ENCODE results near the gene PUM1.

Gene PUM1

DNA sequence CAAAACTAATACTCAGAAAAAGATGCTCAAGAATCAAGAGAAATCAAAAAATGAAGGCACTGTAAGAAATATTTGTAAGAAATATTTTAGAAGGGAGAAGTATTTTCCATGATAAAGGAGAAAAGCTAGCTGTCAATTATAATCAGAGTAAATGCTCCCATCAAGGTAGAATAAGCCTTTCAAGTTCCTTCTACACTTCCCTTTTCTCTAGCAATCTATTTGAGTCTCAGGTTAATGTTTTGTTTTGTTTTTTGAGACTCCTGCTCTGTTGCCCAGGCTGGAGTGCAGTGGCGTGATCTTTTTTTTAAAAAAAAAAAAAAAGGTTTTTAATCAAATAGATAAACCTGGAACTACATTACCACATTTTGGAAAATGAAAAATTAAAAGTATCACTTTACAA is 33.3 kb downstream of the PUM1 start:
- TF ChIP-seq POLR2AphosphoS5 (IDR thresholded peaks at IDR 0.05; ENCODE audit: low read depth, low read length) (no peak), FOXP2 (optimal IDR thresholded peaks at IDR 0.05; ENCODE audit: borderline replicate concordance, extremely low read depth, extremely low read length, insufficient read depth) (no peak), SIN3A (IDR thresholded peaks at IDR 0.05; ENCODE audit: borderline replicate concordance, insufficient read depth, low read length) (no peak), TAF1 (IDR thresholded peaks at IDR 0.05; ENCODE audit: borderline replicate concordance, insufficient read depth, low read length) (no peak)
- TF ChIP-seq, protein P1, sequence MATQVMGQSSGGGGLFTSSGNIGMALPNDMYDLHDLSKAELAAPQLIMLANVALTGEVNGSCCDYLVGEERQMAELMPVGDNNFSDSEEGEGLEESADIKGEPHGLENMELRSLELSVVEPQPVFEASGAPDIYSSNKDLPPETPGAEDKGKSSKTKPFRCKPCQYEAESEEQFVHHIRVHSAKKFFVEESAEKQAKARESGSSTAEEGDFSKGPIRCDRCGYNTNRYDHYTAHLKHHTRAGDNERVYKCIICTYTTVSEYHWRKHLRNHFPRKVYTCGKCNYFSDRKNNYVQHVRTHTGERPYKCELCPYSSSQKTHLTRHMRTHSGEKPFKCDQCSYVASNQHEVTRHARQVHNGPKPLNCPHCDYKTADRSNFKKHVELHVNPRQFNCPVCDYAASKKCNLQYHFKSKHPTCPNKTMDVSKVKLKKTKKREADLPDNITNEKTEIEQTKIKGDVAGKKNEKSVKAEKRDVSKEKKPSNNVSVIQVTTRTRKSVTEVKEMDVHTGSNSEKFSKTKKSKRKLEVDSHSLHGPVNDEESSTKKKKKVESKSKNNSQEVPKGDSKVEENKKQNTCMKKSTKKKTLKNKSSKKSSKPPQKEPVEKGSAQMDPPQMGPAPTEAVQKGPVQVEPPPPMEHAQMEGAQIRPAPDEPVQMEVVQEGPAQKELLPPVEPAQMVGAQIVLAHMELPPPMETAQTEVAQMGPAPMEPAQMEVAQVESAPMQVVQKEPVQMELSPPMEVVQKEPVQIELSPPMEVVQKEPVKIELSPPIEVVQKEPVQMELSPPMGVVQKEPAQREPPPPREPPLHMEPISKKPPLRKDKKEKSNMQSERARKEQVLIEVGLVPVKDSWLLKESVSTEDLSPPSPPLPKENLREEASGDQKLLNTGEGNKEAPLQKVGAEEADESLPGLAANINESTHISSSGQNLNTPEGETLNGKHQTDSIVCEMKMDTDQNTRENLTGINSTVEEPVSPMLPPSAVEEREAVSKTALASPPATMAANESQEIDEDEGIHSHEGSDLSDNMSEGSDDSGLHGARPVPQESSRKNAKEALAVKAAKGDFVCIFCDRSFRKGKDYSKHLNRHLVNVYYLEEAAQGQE (IDR thresholded peaks at IDR 0.05; ENCODE audit: insufficient read depth in 1 of 2, low read depth in 2 of 2, low read length in 2 of 2): no peak

- no peak for TF ChIP-seq TAF1 (IDR thresholded peaks at IDR 0.05; ENCODE audit: borderline replicate concordance, insufficient read depth, low read length)
- no peak for TF ChIP-seq SIN3A (IDR thresholded peaks at IDR 0.05; ENCODE audit: borderline replicate concordance, insufficient read depth, low read length)
- no peak for TF ChIP-seq POLR2AphosphoS5 (IDR thresholded peaks at IDR 0.05; ENCODE audit: low read depth, low read length)
- TF ChIP-seq FOXP2 (optimal IDR thresholded peaks at IDR 0.05; ENCODE audit: borderline replicate concordance, extremely low read depth, extremely low read length, insufficient read depth): no peak
Measured at GRCh38 chr1:31031330-31032143, 34.0 kb downstream of the PUM1 start.

GRCh38 chr1:31029026-31029425 is 36.5 kb downstream of the PUM1 start:
- TF ChIP-seq FOXP2 (optimal IDR thresholded peaks at IDR 0.05; ENCODE audit: borderline replicate concordance, extremely low read depth, extremely low read length, insufficient read depth) (no peak), SIN3A (IDR thresholded peaks at IDR 0.05; ENCODE audit: borderline replicate concordance, insufficient read depth, low read length) (no peak), POLR2AphosphoS5 (IDR thresholded peaks at IDR 0.05; ENCODE audit: low read depth, low read length) (no peak), TAF1 (IDR thresholded peaks at IDR 0.05; ENCODE audit: borderline replicate concordance, insufficient read depth, low read length) (no peak)
- TF ChIP-seq, protein P1 (IDR thresholded peaks at IDR 0.05; ENCODE audit: insufficient read depth in 1 of 2, low read depth in 2 of 2, low read length in 2 of 2): no peak

- TF ChIP-seq SIN3A (IDR thresholded peaks at IDR 0.05; ENCODE audit: borderline replicate concordance, insufficient read depth, low read length) (no peak), POLR2AphosphoS5 (IDR thresholded peaks at IDR 0.05; ENCODE audit: low read depth, low read length) (no peak), FOXP2 (optimal IDR thresholded peaks at IDR 0.05; ENCODE audit: borderline replicate concordance, extremely low read depth, extremely low read length, insufficient read depth) (no peak), TAF1 (IDR thresholded peaks at IDR 0.05; ENCODE audit: borderline replicate concordance, insufficient read depth, low read length) (no peak)
- TF ChIP-seq, protein P1 (IDR thresholded peaks at IDR 0.05; ENCODE audit: insufficient read depth in 1 of 2, low read depth in 2 of 2, low read length in 2 of 2): no peak
Measured at GRCh38 chr1:31027693-31028526, 37.6 kb downstream of the PUM1 start.

- TF ChIP-seq FOXP2 (optimal IDR thresholded peaks at IDR 0.05; ENCODE audit: borderline replicate concordance, extremely low read depth, extremely low read length, insufficient read depth) (no peak), TAF1 (IDR thresholded peaks at IDR 0.05; ENCODE audit: borderline replicate concordance, insufficient read depth, low read length) (no peak), POLR2AphosphoS5 (IDR thresholded peaks at IDR 0.05; ENCODE audit: low read depth, low read length) (no peak), SIN3A (IDR thresholded peaks at IDR 0.05; ENCODE audit: borderline replicate concordance, insufficient read depth, low read length) (no peak)
- TF ChIP-seq, protein P1 (IDR thresholded peaks at IDR 0.05; ENCODE audit: insufficient read depth in 1 of 2, low read depth in 2 of 2, low read length in 2 of 2): no peak
Measured at GRCh38 chr1:31022259-31022658, 43.3 kb downstream of the PUM1 start.

Data from PFSK-1 (cell line).